GM18502 (cell line): ENCODE results near the gene SLIT1.
A peak's percentile ranks its signal among the peaks of the same experiment; 100 is the strongest.

Source experiments
- ATAC-seq: cut with Tn5 transposase; IDR thresholded peaks from one replicate; pipeline ENCODE4 v1.9.1; 2021; ENCODE audit warnings: mild to moderate bottlenecking; ENCODE audit not compliant: unreplicated experiment, poor library complexity

SLIT1 gene

GRCh38 chr10:97032624-97033023, 153.1 kb downstream of the SLIT1 start:
- ATAC-seq = no peak

GRCh38 chr10:97031459-97031858, 154.3 kb downstream of the SLIT1 start:
- ATAC-seq = no peak

- no peak for ATAC-seq
These were observed 154.9 kb downstream of the SLIT1 start for GRCh38 chr10:97030894-97031293.

- ATAC-seq = no peak
These were observed 156.5 kb downstream of the SLIT1 start for GRCh38 chr10:97029271-97029670.

DNA sequence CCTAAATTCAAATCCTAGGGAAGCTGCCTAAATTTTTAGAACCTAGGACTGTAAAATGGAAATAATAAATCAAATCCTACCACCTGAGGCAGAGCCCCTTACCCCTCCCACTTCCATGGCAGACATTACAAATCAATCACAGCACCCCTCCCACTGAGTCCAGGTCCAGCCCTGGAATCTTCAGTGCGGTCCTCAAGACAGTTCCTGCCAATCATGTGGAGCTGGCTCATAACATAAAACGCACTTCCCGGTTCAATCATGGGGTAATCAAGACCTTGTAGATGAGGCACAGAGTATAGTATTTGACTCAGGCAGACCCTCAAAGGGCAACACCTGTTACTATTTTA, 157.0 kb downstream of the SLIT1 start:
- ATAC-seq = no peak

DNA sequence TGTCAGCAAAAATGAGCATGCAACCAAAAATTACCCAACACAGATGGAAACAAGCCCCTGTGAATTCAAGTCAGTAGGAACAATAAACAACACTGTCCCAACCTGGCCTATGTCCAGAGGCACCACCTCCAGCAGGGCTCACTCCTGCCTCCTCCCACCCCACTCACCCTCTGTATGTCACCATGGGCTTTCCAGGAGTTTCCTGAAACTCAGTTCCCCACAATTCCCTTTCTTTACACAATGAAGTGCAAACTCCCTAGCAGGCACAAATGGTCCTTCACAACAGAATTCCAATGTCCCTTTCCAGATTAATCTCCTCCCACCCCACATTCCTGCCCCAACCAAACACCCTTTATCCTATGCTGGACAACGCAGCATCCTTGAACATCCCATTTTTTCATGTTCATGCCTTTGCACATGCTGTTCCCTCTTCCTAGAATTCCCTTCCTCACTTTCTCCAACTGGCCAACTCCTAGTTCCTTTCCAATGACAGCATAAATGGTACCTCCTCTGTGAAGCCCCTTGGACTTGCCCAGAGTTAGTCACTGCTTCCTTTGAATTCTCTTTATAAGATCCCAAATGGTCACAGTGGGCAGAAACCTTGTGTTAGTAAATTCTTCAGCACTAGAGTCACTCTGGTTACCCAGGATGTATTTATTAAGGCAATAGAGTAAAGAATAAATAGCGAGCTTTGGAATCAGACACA, 157.5 kb downstream of the SLIT1 start:
- no peak for ATAC-seq

GRCh38 chr10:97025613-97026242, 160.0 kb downstream of the SLIT1 start:
- ATAC-seq = no peak

DNA sequence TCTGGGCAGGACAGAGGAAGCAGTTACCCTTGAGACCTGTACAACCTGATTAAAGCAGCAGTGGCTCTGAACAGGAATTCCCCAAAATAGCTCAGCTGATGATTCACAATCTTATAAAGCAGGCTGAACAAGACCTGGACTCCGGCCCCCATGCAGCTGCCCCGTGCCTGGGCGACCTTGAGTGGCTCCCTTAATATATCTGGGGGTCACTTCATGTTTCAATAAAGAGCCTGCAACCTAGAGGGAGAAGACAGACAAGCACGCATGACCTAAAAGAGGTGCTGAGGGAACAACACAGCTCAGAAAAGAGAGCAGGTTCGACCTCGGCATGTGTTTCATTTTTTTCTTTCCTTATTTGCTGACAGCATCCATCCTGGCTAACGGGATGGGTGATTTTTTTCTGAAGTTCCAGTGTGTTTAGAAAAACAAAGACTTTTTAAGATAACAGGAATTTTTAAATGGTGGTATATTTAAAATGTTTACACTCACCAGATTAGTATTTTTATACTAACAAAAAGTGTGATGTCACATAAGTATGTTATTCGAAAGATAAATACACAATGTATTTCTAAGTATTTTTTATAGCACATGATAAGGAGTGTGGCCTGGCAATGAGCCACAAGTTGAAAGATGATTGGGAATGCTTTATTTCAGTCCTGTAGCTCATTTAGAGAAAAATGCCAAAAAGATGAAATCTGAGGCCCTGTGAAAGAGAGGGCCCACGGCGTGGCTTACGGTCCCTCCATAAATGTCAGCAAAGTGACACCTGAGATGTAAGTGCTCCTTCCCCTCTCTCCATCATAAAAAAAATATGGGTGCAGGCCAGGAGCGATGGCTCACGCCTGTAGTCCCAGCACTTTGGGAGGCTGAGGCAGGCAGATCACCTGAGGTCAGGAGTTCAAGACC, 161.3 kb downstream of the SLIT1 start:
- no peak for ATAC-seq

DNA sequence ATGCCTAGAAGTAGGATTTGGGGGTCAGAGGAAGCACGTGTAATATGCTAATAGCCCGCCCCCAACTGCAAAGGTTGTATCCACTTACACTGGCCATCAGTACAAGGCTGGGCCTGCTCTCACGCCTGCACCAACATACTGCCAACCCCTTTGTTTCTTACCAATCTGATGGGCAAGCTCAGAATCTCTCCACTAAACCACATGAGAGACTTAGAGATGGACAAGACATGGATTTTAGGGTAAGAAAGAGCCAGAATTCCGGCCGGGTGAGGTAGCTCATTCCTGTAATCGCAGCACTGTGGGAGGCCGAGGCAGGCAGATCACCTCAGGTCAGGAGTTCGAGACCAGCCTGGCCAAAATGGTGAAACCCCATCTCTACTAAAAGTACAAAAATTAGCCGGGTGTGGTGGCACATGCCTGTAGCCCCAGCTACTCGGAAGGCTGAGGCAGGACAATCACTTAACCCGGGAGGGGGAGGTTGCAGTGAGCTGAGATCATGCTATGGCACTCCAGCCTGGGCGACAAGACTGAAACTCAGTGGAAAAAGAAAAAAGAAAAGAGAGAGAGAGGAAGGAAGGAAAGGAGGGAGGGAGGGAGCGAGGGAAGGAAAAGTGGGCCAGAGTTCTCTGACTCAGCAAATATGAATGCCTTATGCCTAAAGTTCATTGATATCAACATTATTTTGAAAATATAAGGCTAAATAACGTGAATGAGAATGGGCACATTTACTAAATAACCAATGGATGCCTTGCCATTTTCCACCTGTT, 162.2 kb downstream of the SLIT1 start:
- no peak for ATAC-seq

GRCh38 chr10:97022616-97023015, 163.1 kb downstream of the SLIT1 start:
- no peak for ATAC-seq

- ATAC-seq = no peak
These were observed 165.0 kb downstream of the SLIT1 start for GRCh38 chr10:97020452-97021400.

- no peak for ATAC-seq
These were observed 166.4 kb downstream of the SLIT1 start for GRCh38 chr10:97019213-97019844.

DNA sequence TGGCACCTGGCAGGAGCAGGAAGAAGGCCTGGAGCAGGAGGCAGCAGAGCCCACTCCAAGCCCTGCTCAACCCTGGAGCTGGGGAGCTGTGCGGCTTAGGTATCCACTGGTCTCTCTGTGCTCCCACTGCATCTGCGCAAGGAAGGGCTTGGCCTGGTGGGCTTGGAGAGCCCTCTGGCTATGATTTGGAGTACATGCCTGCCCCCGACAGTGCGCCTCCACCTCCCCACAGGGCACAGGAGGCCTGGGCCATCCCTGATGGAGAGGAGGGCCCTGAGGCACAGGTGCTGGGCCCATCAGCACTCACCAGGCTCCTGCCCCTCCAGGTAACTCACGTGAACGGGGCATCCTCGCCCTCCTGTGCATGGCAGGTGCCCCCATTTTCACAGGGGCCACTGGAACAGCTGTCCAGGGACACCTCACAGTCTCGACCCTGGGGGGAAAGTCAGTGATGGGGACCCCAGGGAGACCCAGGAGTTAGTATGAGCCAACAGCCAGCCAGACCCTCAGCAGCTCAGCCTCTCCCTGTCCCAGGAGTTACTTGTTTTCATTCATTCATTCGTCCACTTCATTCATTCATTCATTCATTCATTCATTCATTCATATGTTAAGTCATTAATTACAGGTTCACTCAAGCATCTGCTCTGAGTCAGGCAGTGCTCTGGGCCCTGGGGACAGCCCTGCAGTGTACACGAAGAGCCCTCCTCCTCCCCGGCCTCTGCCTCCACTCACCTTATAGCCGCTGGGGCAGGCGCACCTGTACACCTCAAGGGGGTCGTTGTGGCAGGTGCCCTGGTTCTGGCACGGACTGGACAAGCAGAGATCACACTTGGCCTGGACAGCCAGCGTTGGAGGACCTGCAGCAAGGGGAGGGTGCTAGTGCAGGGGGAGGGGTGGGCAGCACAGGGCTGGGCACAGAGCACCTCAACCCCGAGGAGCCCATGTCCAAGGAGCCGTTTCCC, 167.2 kb downstream of the SLIT1 start:
- ATAC-seq = no peak

GRCh38 chr10:97017474-97017903, 168.3 kb downstream of the SLIT1 start:
- ATAC-seq = no peak

DNA sequence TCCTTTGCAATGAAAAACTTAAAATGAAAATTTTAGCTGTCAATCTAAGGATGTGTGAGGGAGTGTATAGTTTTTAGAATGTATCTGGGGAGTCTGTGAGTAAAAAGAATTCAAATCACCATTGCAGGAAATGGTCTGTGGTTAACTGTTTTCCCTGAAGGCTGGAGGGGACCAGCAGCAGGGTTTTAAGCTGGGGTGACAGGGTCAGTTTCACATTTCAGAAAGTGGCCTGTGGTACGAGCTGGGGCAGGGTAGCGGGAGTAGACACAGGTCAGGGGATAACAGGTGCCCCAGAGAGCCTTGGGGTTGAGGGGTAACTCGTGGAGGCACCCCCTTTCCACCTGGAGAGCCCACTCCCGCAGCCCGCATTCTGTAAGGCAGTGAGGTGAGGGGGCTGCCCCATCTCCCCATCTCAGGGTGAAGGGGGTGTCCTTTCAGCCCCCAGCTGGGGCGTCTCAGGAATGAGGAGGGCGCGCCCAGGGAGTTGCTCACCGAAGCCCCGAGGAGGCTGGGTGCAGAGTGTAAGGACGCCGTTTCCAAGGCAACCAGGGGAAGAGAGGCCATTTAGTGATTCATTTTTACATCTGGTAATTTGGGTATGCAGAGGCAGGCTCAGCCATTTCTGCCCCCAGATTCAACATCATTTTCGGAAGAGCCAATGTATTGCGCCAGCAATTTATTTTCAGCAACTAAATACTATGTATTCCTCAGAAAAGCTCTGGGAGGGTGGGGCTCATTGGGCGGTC, 168.9 kb downstream of the SLIT1 start:
- peak; percentile 79 for ATAC-seq

GRCh38 chr10:97015240-97015639, 170.5 kb downstream of the SLIT1 start:
- ATAC-seq = no peak

- ATAC-seq = no peak
These were observed 171.8 kb downstream of the SLIT1 start for GRCh38 chr10:97013983-97014382.
